Measurements from ENCODE around the gene PKIB. TPM values are rescaled to one million over a fixed set of nuclear protein-coding genes. Genes with fewer than 3 reads are reported as not detected.

PKIB gene
- total RNA-seq, 2 donors from 2014 or later = 46.0 to 56.1 TPM

GRCh38 chr6:122676688-122677087, 66.5 kb downstream of the PKIB start:
- H3K9me3 ChIP-seq (ENCODE audit: control insufficient read depth, low read length) = peaks cover 11% of the 10 kb centered on the region
- no peak for TF ChIP-seq CTCF (conservative IDR thresholded peaks at IDR 0.05)
- no peak overlapping the region for H3K27ac ChIP-seq (ENCODE audit: low read depth, low read length)
- no peaks in the 10 kb centered on the region for H3K4me1 ChIP-seq (ENCODE audit: control insufficient read depth, insufficient read depth, low read length)
- peaks cover 49% of the 10 kb centered on the region for H3K36me3 Mint-ChIP-seq (ENCODE audit: low read depth)
- no peak overlapping the region for H3K4me3 Mint-ChIP-seq
- DNase-seq = no peak
- no peaks in the 10 kb centered on the region for H3K27me3 Mint-ChIP-seq (ENCODE audit: insufficient read depth)
- H3K9ac ChIP-seq (ENCODE audit: extremely low read depth, low read length, poor library complexity, severe bottlenecking) = no peak overlapping the region
- WGBS, 2 experiments (ENCODE audit: insufficient coverage in 1 of 2, insufficient read length in 1 of 2) = 87% methylated on average over 2 of the region's 2 CpGs; no CpG with 5 or more reads in 1 of the 2 experiments
- H3K4me3 ChIP-seq (ENCODE audit: low read length) = no peak overlapping the region
- H3K4me1 Mint-ChIP-seq = no peaks in the 10 kb centered on the region
- no peak overlapping the region for H3K27ac Mint-ChIP-seq
- no peaks in the 10 kb centered on the region for H3K27me3 ChIP-seq (ENCODE audit: control insufficient read depth, insufficient read depth, low read length, poor library complexity, severe bottlenecking)
- peaks cover 9% of the 10 kb centered on the region for H3K9me3 Mint-ChIP-seq
- H3K36me3 ChIP-seq (ENCODE audit: control insufficient read depth, insufficient read depth, low read length) = peaks cover 6% of the 10 kb centered on the region

- H3K27me3 ChIP-seq (ENCODE audit: control insufficient read depth, insufficient read depth, low read length, poor library complexity, severe bottlenecking) = no peaks in the 10 kb centered on the region
- 98 to 100% methylated on average over 1 of the region's 1 CpG for WGBS, 2 experiments (ENCODE audit: insufficient coverage in 1 of 2, insufficient read length in 1 of 2)
- H3K27ac Mint-ChIP-seq = no peak overlapping the region
- H3K4me1 ChIP-seq (ENCODE audit: control insufficient read depth, insufficient read depth, low read length) = no peaks in the 10 kb centered on the region
- H3K4me3 ChIP-seq (ENCODE audit: low read length) = no peak overlapping the region
- no peak overlapping the region for H3K4me3 Mint-ChIP-seq
- peaks cover 9% of the 10 kb centered on the region for H3K9me3 Mint-ChIP-seq
- no peaks in the 10 kb centered on the region for H3K4me1 Mint-ChIP-seq
- H3K36me3 ChIP-seq (ENCODE audit: control insufficient read depth, insufficient read depth, low read length) = peaks cover 6% of the 10 kb centered on the region
- H3K27ac ChIP-seq (ENCODE audit: low read depth, low read length) = no peak overlapping the region
- H3K36me3 Mint-ChIP-seq (ENCODE audit: low read depth) = peaks cover 49% of the 10 kb centered on the region
- H3K9me3 ChIP-seq (ENCODE audit: control insufficient read depth, low read length) = peaks cover 11% of the 10 kb centered on the region
- H3K9ac ChIP-seq (ENCODE audit: extremely low read depth, low read length, poor library complexity, severe bottlenecking) = no peak overlapping the region
- H3K27me3 Mint-ChIP-seq (ENCODE audit: insufficient read depth) = no peaks in the 10 kb centered on the region
- TF ChIP-seq CTCF (conservative IDR thresholded peaks at IDR 0.05) = no peak
- DNase-seq = no peak
These were observed 67.2 kb downstream of the PKIB start for GRCh38 chr6:122677406-122677805.

GRCh38 chr6:122678841-122679240, 68.6 kb downstream of the PKIB start:
- Histone ChIP-seq H3K27ac (ENCODE audit: low read depth, low read length) (no peak overlapping the region), H3K9me3 (ENCODE audit: control insufficient read depth, low read length) (peaks cover 11% of the 10 kb centered on the region), H3K36me3 (ENCODE audit: control insufficient read depth, insufficient read depth, low read length) (peaks cover 6% of the 10 kb centered on the region), H3K27me3 (ENCODE audit: control insufficient read depth, insufficient read depth, low read length, poor library complexity, severe bottlenecking) (no peaks in the 10 kb centered on the region), H3K9ac (ENCODE audit: extremely low read depth, low read length, poor library complexity, severe bottlenecking) (no peak overlapping the region), H3K4me1 (ENCODE audit: control insufficient read depth, insufficient read depth, low read length) (no peaks in the 10 kb centered on the region), H3K4me3 (ENCODE audit: low read length) (no peak overlapping the region)
- 84 to 93% methylated on average over 3 of the region's 3 CpGs for WGBS, 2 experiments (ENCODE audit: insufficient coverage in 1 of 2, insufficient read length in 1 of 2)
- no peaks in the 10 kb centered on the region for H3K27me3 Mint-ChIP-seq (ENCODE audit: insufficient read depth)
- H3K27ac Mint-ChIP-seq = peak overlapping the region; percentile 3
- peaks cover 46% of the 10 kb centered on the region for H3K36me3 Mint-ChIP-seq (ENCODE audit: low read depth)
- DNase-seq = no peak
- H3K9me3 Mint-ChIP-seq = peaks cover 9% of the 10 kb centered on the region
- no peak overlapping the region for H3K4me3 Mint-ChIP-seq
- no peak for TF ChIP-seq CTCF (conservative IDR thresholded peaks at IDR 0.05)
- H3K4me1 Mint-ChIP-seq = no peaks in the 10 kb centered on the region
